Measurements from ENCODE around the gene TSEN34. TPM values are rescaled to one million over a fixed set of nuclear protein-coding genes. Genes with fewer than 3 reads are reported as not detected.
A peak's percentile ranks its signal among the peaks of the same experiment; 100 is the strongest.

The TSEN34 gene
- total RNA-seq, 1 donor from 2014 or later = 54.9 TPM

DNA sequence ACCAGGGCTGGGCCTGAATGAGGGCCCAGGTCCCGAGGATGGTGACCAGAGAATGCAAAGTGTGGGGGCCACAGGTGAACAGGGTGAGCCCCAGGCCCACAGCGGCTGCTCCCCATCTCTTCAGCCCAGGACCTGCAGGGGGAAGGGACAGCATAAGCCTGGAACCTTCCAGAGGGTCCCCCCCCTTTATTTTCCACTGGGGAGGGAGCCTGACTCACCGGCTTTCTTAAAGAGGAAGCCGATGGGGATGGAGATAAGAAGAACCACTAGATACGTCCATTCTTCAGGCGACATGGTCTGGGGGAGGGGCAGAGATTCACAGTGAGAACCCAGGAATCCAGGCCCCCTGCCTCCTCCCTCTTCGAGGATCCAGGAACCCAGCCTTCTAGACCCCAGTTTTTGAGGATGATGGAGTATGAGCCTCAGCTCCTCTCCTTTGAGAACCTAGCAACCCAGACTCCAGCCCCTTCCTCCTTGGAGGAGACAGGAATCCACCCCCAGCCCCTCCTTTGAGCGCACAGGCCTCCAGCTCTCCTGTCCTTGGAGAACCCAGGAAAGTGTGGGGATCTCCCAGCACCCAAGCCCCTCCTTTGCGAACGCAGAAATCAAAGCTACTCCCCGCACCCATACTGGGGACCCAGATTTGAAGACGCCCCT is 2.8 kb upstream of the TSEN34 start:
- Histone ChIP-seq H3K4me1 (peaks cover 6 to 20% of the 10 kb centered on the region in 2 donors), H3K4me3 (peak overlapping the region; percentile 81 to 85), H3K36me3 (peaks cover 3 to 9% of the 10 kb centered on the region in 2 donors), H3K27ac (peak overlapping the region; percentile 100), H3K27me3 (no peaks in the 10 kb centered on the region), H3K9me3 (no peaks in the 10 kb centered on the region)
- TF ChIP-seq CTCF (IDR thresholded peaks at IDR 0.05) = no peak
- intact Hi-C loops (cut with DNase I) = loop anchor here (5.0 kb wide), 1 partner anchor 1246 kb away; no protein-coding TSS in a partner anchor
- DNase-seq (ENCODE audit: low spot score in 2 of 2) = no peak

- Histone ChIP-seq H3K4me1 (peaks cover 6 to 20% of the 10 kb centered on the region in 2 donors), H3K27ac (peak within 1 kb of the TSS; percentile 100), H3K36me3 (peaks cover 9 to 13% of the 10 kb centered on the region in 2 donors), H3K27me3 (no peaks in the 10 kb centered on the region), H3K4me3 (peak within 1 kb of the TSS; percentile 81 to 85), H3K9me3 (no peaks in the 10 kb centered on the region)
- intact Hi-C loops (cut with DNase I) = loop anchor here (1.0 to 5.0 kb wide), 2 partner anchors 30 to 1247 kb away; partner anchors contain the start of gene LENG1
- TF ChIP-seq CTCF (IDR thresholded peaks at IDR 0.05) = peak in 2 of 3 experiments; percentile 33 to 47
- DNase-seq (ENCODE audit: low spot score in 2 of 2) = no peak
Observed at GRCh38 chr19:54189145-54189734, 1.9 kb upstream of the TSEN34 start, which contains the start of gene MBOAT7. MBOAT7 (minus strand) TSS chr19:54189580; CDS start chr19:54188508, 1,072 bp downstream.

- intact Hi-C loops (cut with DNase I) = loop anchor here (1.0 to 10.0 kb wide), 8 partner anchors 31 to 1465 kb away; partner anchors contain the start of genes CNOT3, LENG1, LENG8 and LENG9
- Histone ChIP-seq H3K36me3 (peaks cover 11 to 15% of the 10 kb centered on the region in 2 donors), H3K9me3 (no peaks in the 10 kb centered on the region)
Observed at GRCh38 chr19:54189735-54190502, 1.2 kb upstream of the TSEN34 start.

GRCh38 chr19:54190503-54191010 is 551 bp upstream of the TSEN34 start:
- Histone ChIP-seq H3K4me1 (peaks cover 6 to 20% of the 10 kb centered on the region in 2 donors), H3K4me3 (peak overlapping the region; percentile 75 to 83), H3K36me3 (peaks cover 13 to 22% of the 10 kb centered on the region in 2 donors), H3K27ac (peak overlapping the region; percentile 100), H3K9me3 (no peaks in the 10 kb centered on the region), H3K27me3 (no peaks in the 10 kb centered on the region)
- peak; percentile 97 to 100 for DNase-seq (ENCODE audit: low spot score in 2 of 2)
- intact Hi-C loops (cut with DNase I) = loop anchor here (1.0 to 10.0 kb wide), 7 partner anchors 10 to 1464 kb away; partner anchors contain the start of genes CNOT3, LENG8, LENG9 and MYADM
- TF ChIP-seq CTCF (IDR thresholded peaks at IDR 0.05) = no peak

More at GRCh38 chr19:54189735-54190502, 1.2 kb upstream of the TSEN34 start:
- peak overlapping the region; percentile 100 for H3K27ac ChIP-seq
- peak; percentile 100 for DNase-seq (ENCODE audit: low spot score in 2 of 2)
- H3K27me3 ChIP-seq = no peaks in the 10 kb centered on the region
- peaks cover 6 to 20% of the 10 kb centered on the region in 2 donors for H3K4me1 ChIP-seq
- no peak for TF ChIP-seq CTCF (IDR thresholded peaks at IDR 0.05)
- H3K4me3 ChIP-seq = peak overlapping the region; percentile 81 to 85

Data from ascending aorta (tissue), 2 donors.